HG03571 (cell line): ENCODE data around the gene OR1K1.

ENCODE experiments used
- ATAC-seq: cut with Tn5 transposase; IDR thresholded peaks from one replicate; pipeline ENCODE4 v1.9.1; 2021; ENCODE audit not compliant: unreplicated experiment

OR1K1 gene

DNA sequence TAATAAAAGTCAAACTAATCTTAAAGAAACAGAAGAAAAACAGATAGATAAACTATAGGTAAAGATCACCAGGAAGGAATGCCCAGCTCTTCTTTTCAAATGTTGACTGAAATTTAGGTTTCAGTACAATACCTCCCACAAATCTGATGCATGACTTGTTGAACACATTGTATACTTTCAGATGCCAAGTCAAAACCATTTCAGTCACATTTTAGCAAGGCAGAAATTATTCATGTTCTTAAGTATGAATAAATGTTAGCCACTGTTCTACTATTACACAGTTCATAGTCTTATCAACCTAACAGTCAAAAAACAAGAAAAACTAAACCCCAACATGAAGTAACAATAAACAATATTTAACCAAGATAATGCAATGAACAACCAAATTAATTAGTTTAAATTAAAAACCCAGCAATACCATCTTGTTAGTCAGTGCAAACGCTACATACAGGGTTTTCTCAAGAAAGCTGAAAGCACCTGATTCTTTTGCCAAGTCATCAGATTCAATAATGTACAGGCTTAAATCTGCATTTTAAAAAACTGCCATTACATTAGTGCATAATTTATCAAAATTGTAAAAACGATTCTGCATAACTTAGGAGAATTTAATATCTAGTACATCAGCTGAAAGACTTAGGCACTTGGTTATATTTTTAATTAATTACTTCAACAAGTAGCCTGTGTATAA is 48.5 kb downstream of the OR1K1 start:
- no peak for ATAC-seq
